PC-9 (cell line): Measurements from ENCODE around the gene MTX1.

Experiments used
- CTCF ChIP-seq: fragments of 200-600 bp; sonication (generic); conservative IDR thresholded peaks from 2 replicates; pipeline ENCODE4 v1.6.1; 2017; ENCODE audit warnings: mixed run types, antibody characterized with exemption, mild to moderate bottlenecking, moderate library complexity
- EZH2 ChIP-seq: fragments of 200-600 bp; sonication (generic); IDR thresholded peaks from 2 replicates; pipeline ENCODE4 v1.8.0; 2017; ENCODE audit warnings: antibody characterized with exemption, low read depth

- no peak for TF ChIP-seq CTCF
- no peak for TF ChIP-seq EZH2
These were observed 3.5 kb upstream of the MTX1 start for GRCh38 chr1:155205035-155205434.
